ENCODE measurements around the gene UTF1. TPM values are rescaled to one million over a fixed set of nuclear protein-coding genes. Genes with fewer than 3 reads are reported as not detected.

The UTF1 gene
- total RNA-seq, 4 donors from 2014 or later = not detected

- H3K36me3 ChIP-seq = no peaks in the 10 kb centered on the region
- no peaks in the 10 kb centered on the region for H3K4me1 ChIP-seq
- no peak for ATAC-seq
- H3K4me3 ChIP-seq = no peak overlapping the region
- H3K27me3 ChIP-seq = peaks cover 31% of the 10 kb centered on the region
- WGBS, 2 donors (ENCODE audit: low coverage in 1 of 2) = 75% methylated on average over 8 of the region's 24 CpGs; no CpG with 5 or more reads in 1 of the 2 donors
- peaks cover 0 to 35% (median 0%) of the 10 kb centered on the region in 3 donors for H3K9me3 ChIP-seq
- H3K27ac ChIP-seq = no peak overlapping the region
- TF ChIP-seq POLR2AphosphoS5 (IDR thresholded peaks at IDR 0.05) (no peak), CTCF (IDR thresholded peaks at IDR 0.05) (no peak), EP300 (IDR thresholded peaks at IDR 0.05) (no peak), POLR2A (IDR thresholded peaks at IDR 0.05) (no peak)
These were observed 33.6 kb upstream of the UTF1 start for GRCh38 chr10:133196221-133196915.

GRCh38 chr10:133196936-133197758 lies 32.9 kb upstream of the UTF1 start:
- H3K9me3 ChIP-seq = peaks cover 0 to 27% (median 0%) of the 10 kb centered on the region in 3 donors
- no peaks in the 10 kb centered on the region for H3K36me3 ChIP-seq
- 53% methylated on average over 3 of the region's 40 CpGs; no CpG with 5 or more reads in 1 of the 2 donors for WGBS, 2 donors (ENCODE audit: low coverage in 1 of 2)
- no peak overlapping the region for H3K4me3 ChIP-seq
- H3K27me3 ChIP-seq = peaks cover 32% of the 10 kb centered on the region
- no peak for TF ChIP-seq CTCF (IDR thresholded peaks at IDR 0.05)
- TF ChIP-seq POLR2AphosphoS5 (IDR thresholded peaks at IDR 0.05) = no peak
- TF ChIP-seq EP300 (IDR thresholded peaks at IDR 0.05) = no peak
- no peak for TF ChIP-seq POLR2A (IDR thresholded peaks at IDR 0.05)
- ATAC-seq = no peak
- no peak overlapping the region for H3K27ac ChIP-seq
- no peaks in the 10 kb centered on the region for H3K4me1 ChIP-seq

- peaks cover 34% of the 10 kb centered on the region for H3K27me3 ChIP-seq
- WGBS, 2 donors (ENCODE audit: low coverage in 1 of 2) = no CpG with 5 or more reads among the region's 9 CpGs
- H3K36me3 ChIP-seq = no peaks in the 10 kb centered on the region
- H3K4me1 ChIP-seq = no peaks in the 10 kb centered on the region
- TF ChIP-seq POLR2AphosphoS5 (IDR thresholded peaks at IDR 0.05) (no peak), EP300 (IDR thresholded peaks at IDR 0.05) (no peak), CTCF (IDR thresholded peaks at IDR 0.05) (no peak), POLR2A (IDR thresholded peaks at IDR 0.05) (no peak)
- peaks cover 0 to 21% (median 0%) of the 10 kb centered on the region in 3 donors for H3K9me3 ChIP-seq
- ATAC-seq = no peak
- no peak overlapping the region for H3K4me3 ChIP-seq
- H3K27ac ChIP-seq = no peak overlapping the region
These were observed 32.2 kb upstream of the UTF1 start for GRCh38 chr10:133197786-133198185.

GRCh38 chr10:133198206-133198605 lies 31.8 kb upstream of the UTF1 start:
- H3K4me3 ChIP-seq = no peak overlapping the region
- H3K27ac ChIP-seq = no peak overlapping the region
- no peak for ATAC-seq
- H3K36me3 ChIP-seq = no peaks in the 10 kb centered on the region
- WGBS, 2 donors (ENCODE audit: low coverage in 1 of 2) = 93% methylated on average over 5 of the region's 26 CpGs; no CpG with 5 or more reads in 1 of the 2 donors
- H3K4me1 ChIP-seq = no peaks in the 10 kb centered on the region
- peaks cover 34% of the 10 kb centered on the region for H3K27me3 ChIP-seq
- TF ChIP-seq POLR2AphosphoS5 (IDR thresholded peaks at IDR 0.05) (no peak), POLR2A (IDR thresholded peaks at IDR 0.05) (no peak), EP300 (IDR thresholded peaks at IDR 0.05) (no peak)
- peaks cover 0 to 17% (median 0%) of the 10 kb centered on the region in 3 donors for H3K9me3 ChIP-seq

GRCh38 chr10:133198621-133199487 lies 31.2 kb upstream of the UTF1 start:
- no peak for ATAC-seq
- Histone ChIP-seq H3K36me3 (no peaks in the 10 kb centered on the region), H3K4me1 (no peaks in the 10 kb centered on the region), H3K27ac (no peak overlapping the region), H3K27me3 (peaks cover 34% of the 10 kb centered on the region), H3K9me3 (peaks cover 0 to 10% (median 0%) of the 10 kb centered on the region in 3 donors), H3K4me3 (no peak overlapping the region)
- TF ChIP-seq CTCF (IDR thresholded peaks at IDR 0.05) (no peak), POLR2A (IDR thresholded peaks at IDR 0.05) (no peak), POLR2AphosphoS5 (IDR thresholded peaks at IDR 0.05) (no peak), EP300 (IDR thresholded peaks at IDR 0.05) (no peak)
- 93% methylated on average over 2 of the region's 54 CpGs; no CpG with 5 or more reads in 1 of the 2 donors for WGBS, 2 donors (ENCODE audit: low coverage in 1 of 2)
